Mucosa of descending colon (tissue), 3 donors: Measurements from ENCODE around the gene SLC6A3. TPM values are rescaled to one million over a fixed set of nuclear protein-coding genes. Genes with fewer than 3 reads are reported as not detected.

Experiments
- ATAC-seq: fragments of 200-7000 bp; cut with Tn5 transposase; one replicate; pipeline ENCODE4 v1.9.1; 2020; ENCODE audit warnings: mild to moderate bottlenecking, moderate library complexity
- DNase-seq, 3 donors: peaks; one replicate each; pipeline ENCODE4 v3.0.0-alpha.2; 2020
- H3K36me3 ChIP-seq: fragments of 200-600 bp; one replicate; pipeline ENCODE4 v1.8.0; 2021; ENCODE audit warnings: low read depth, mild to moderate bottlenecking
- H3K4me1 ChIP-seq: fragments of 200-600 bp; one replicate; pipeline ENCODE4 v1.8.0; 2021; ENCODE audit warnings: low read depth, mild to moderate bottlenecking
- H3K4me3 ChIP-seq: fragments of 200-600 bp; one replicate; pipeline ENCODE4 v1.8.0; 2021; ENCODE audit warnings: mild to moderate bottlenecking
- H3K9me3 ChIP-seq: fragments of 200-600 bp; one replicate; pipeline ENCODE4 v1.8.0; 2021; ENCODE audit warnings: mild to moderate bottlenecking
- intact Hi-C, 2 donors: fragments of 100-400 bp; cut with DNase I in 1 of 2; cut with micrococcal nuclease in 1 of 2; formaldehyde crosslinking; loops; one replicate each; pipeline versions ENCODE4 v1.11.0 to v1.11.1; 2022; cut with DNase I, micrococcal nuclease
- total RNA-seq, 3 donors: library from RNA; stranded (reverse); fragmentation: NEBNext Ultra II Directional in 2 of 3; extraction: Animal tissue kit (Norgen Biotek cat#: 25700) in 2 of 3; gene quantifications; one replicate each; pipeline versions ENCODE4 v1.2.1 to v1.2.4, GENCODE V29; 2021 to 2023
- TF ChIP-seq, protein P1 (sequence below): fragments of 200-600 bp; IDR thresholded peaks from one replicate; pipeline ENCODE4 v1.8.0; 2022; ENCODE audit warnings: antibody characterized with exemption, mild to moderate bottlenecking
- donor health status: DM: no; HTN: no; CAD: no; lungs with moderate emphysema.
- donor health status: DM: no; HTN: no; CAD: no.
- donor health status: DM: no; HTN: yes; CAD: no.

Gene SLC6A3
- total RNA-seq, 3 donors from 2014 or later: not detected

DNA sequence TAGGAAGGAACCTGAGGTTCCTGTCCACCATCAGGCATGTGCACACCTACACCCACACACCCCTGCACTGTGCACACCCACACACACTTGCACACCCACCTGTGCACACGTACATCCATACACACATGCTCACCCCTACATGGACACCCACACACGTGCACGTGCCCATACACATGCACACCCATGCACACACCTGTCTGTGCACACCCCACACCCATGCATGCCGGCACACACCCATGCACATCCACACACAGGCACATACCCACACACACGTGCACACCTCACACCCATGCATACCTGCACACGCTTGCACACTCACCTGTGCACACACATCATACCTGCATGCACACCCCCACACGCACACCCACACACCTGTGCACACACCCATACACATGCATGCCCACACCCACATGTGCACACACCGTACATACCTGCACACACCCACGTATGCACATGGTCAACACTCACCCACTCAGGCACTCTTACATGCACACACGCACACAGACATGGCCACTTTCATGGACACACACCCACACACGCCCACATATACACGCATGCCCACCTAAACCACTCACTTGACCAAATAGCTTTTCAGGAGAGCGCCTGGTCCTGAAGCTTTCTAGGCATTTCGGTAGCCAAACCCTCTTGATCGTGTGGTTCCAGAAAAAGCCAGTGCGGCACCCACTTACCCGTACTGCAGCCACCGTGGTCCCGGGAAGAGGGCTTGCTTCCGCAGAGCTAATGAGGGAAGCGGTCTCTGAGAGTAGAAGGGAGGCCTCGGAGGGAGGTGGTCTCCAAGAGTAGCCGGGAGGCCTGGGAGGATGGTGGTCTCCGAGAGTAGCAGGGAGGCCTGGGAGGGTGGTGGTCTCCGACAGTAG is 63.6 kb downstream of the SLC6A3 start:
- no peaks in the 10 kb centered on the region for H3K36me3 ChIP-seq
- DNase-seq (no peak), ATAC-seq (no peak)
- TF ChIP-seq, protein P1, sequence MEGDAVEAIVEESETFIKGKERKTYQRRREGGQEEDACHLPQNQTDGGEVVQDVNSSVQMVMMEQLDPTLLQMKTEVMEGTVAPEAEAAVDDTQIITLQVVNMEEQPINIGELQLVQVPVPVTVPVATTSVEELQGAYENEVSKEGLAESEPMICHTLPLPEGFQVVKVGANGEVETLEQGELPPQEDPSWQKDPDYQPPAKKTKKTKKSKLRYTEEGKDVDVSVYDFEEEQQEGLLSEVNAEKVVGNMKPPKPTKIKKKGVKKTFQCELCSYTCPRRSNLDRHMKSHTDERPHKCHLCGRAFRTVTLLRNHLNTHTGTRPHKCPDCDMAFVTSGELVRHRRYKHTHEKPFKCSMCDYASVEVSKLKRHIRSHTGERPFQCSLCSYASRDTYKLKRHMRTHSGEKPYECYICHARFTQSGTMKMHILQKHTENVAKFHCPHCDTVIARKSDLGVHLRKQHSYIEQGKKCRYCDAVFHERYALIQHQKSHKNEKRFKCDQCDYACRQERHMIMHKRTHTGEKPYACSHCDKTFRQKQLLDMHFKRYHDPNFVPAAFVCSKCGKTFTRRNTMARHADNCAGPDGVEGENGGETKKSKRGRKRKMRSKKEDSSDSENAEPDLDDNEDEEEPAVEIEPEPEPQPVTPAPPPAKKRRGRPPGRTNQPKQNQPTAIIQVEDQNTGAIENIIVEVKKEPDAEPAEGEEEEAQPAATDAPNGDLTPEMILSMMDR: no peak
- H3K4me1 ChIP-seq: peaks cover 14% of the 10 kb centered on the region
- intact Hi-C loops: loop anchor here in 1 of 2 donors (10.0 kb wide), 1 partner anchor 263 kb away; no protein-coding TSS in a partner anchor
- no peak overlapping the region for H3K4me3 ChIP-seq
- no peaks in the 10 kb centered on the region for H3K9me3 ChIP-seq

DNA sequence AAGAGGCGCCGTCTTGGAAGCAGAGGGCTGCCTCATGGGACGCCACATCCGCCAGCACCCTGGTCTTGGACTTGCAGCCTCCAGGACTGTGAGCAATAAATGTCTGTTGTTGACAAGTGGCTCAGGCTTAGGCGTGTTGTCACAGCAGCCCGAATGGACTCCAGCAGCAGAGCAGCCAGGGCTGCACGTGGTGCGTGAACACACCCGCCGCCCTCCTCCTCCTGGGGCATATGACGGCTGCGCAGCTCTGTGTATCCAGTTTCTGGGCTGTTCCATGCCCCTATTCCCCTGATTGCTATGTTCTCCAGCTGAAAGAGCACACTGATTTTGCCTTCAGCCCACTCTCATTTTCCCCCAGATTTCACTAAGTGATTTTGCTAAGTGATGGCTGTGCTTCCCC is 64.3 kb downstream of the SLC6A3 start:
- Histone ChIP-seq H3K4me3 (no peak overlapping the region), H3K36me3 (no peaks in the 10 kb centered on the region), H3K9me3 (no peaks in the 10 kb centered on the region), H3K4me1 (peaks cover 12% of the 10 kb centered on the region)
- TF ChIP-seq, protein P1: no peak
- ATAC-seq: peak; percentile 1
- no peak for DNase-seq
- intact Hi-C loops: loop anchor here in 1 of 2 donors (10.0 kb wide), 1 partner anchor 264 kb away; no protein-coding TSS in a partner anchor

GRCh38 chr5:1380011-1380817 is 65.0 kb downstream of the SLC6A3 start:
- ATAC-seq: peak; percentile 80
- H3K9me3 ChIP-seq: no peaks in the 10 kb centered on the region
- TF ChIP-seq, protein P1: peak; percentile 58
- no peak overlapping the region for H3K4me3 ChIP-seq
- intact Hi-C loops: loop anchor here in 1 of 2 donors (10.0 kb wide), 1 partner anchor 265 kb away; no protein-coding TSS in a partner anchor
- peak in 2 of 3 donors; percentile 45 to 69 for DNase-seq
- H3K4me1 ChIP-seq: peaks cover 7% of the 10 kb centered on the region
- H3K36me3 ChIP-seq: no peaks in the 10 kb centered on the region

GRCh38 chr5:1378866-1379659 is 66.2 kb downstream of the SLC6A3 start:
- TF ChIP-seq, protein P1: no peak
- Histone ChIP-seq H3K4me3 (no peak overlapping the region), H3K36me3 (no peaks in the 10 kb centered on the region), H3K4me1 (peaks cover 4% of the 10 kb centered on the region), H3K9me3 (no peaks in the 10 kb centered on the region)
- ATAC-seq (no peak), DNase-seq (no peak)
- intact Hi-C loops: no loop called here

- DNase-seq (no peak), ATAC-seq (no peak)
- TF ChIP-seq, protein P1: no peak
- H3K4me3 ChIP-seq: no peak overlapping the region
- peaks cover 4% of the 10 kb centered on the region for H3K4me1 ChIP-seq
- H3K9me3 ChIP-seq: no peaks in the 10 kb centered on the region
- intact Hi-C loops: no loop called here
- no peaks in the 10 kb centered on the region for H3K36me3 ChIP-seq
These were observed 67.1 kb downstream of the SLC6A3 start for GRCh38 chr5:1378096-1378495.
